ENCODE results near the gene PBX3. TPM values are rescaled to one million over a fixed set of nuclear protein-coding genes. Genes with fewer than 3 reads are reported as not detected.

Gene PBX3
- total RNA-seq, 2 experiments from 2014 or later = 40.8 to 54.6 TPM

GRCh38 chr9:125966959-125967711 is 220.0 kb downstream of the PBX3 start:
- Histone ChIP-seq H3K27ac (ENCODE audit: low read depth, low read length, poor library complexity, severe bottlenecking) (no peak overlapping the region), H3K4me3 (ENCODE audit: low read depth, low read length, poor library complexity, severe bottlenecking) (no peak overlapping the region), H3K9me2 (ENCODE audit: insufficient read depth, low read length) (no peaks in the 10 kb centered on the region), H3K4me1 (ENCODE audit: insufficient read depth, low read length, poor library complexity, severe bottlenecking) (peaks cover 5% of the 10 kb centered on the region), H3K9me3 (ENCODE audit: low read length) (no peaks in the 10 kb centered on the region), H3K36me3 (ENCODE audit: insufficient read depth, low read length) (no peaks in the 10 kb centered on the region), H3K4me2 (ENCODE audit: low read length) (no peak overlapping the region), H2AFZ (ENCODE audit: low read length) (no peak overlapping the region), H4K20me1 (ENCODE audit: insufficient read depth, low read length) (no peaks in the 10 kb centered on the region), H3K79me2 (ENCODE audit: insufficient read depth, low read depth, low read length) (no peaks in the 10 kb centered on the region)
- intact Hi-C loops (cut with micrococcal nuclease; ENCODE audit: unreplicated experiment) = no loop called here
- POLR2A ChIA-PET = interaction anchor here (0.6 to 0.7 kb wide), 2 partner anchors 61 to 739 kb away, joined by 3 to 4 read pairs; no protein-coding TSS in a partner anchor
- DNase-seq (ENCODE audit: low spot score) = no peak
- TF ChIP-seq CTCF (conservative IDR thresholded peaks at IDR 0.05; ENCODE audit: low read length) = no peak
- no peak for TF ChIP-seq EZH2phosphoT487 (IDR thresholded peaks at IDR 0.05; ENCODE audit: borderline replicate concordance, low read depth, low read length)
- BruUV-seq (replicated peaks) = no TSS peak
- CTCF ChIA-PET (ENCODE audit: unreplicated experiment) = no interaction called here

- Histone ChIP-seq H3K36me3 (ENCODE audit: insufficient read depth, low read length) (no peaks in the 10 kb centered on the region), H3K79me2 (ENCODE audit: insufficient read depth, low read depth, low read length) (no peaks in the 10 kb centered on the region), H3K4me1 (ENCODE audit: insufficient read depth, low read length, poor library complexity, severe bottlenecking) (peaks cover 2% of the 10 kb centered on the region), H3K4me2 (ENCODE audit: low read length) (no peak overlapping the region), H3K9me3 (ENCODE audit: low read length) (no peaks in the 10 kb centered on the region), H3K4me3 (ENCODE audit: low read depth, low read length, poor library complexity, severe bottlenecking) (no peak overlapping the region), H2AFZ (ENCODE audit: low read length) (no peak overlapping the region), H3K27ac (ENCODE audit: low read depth, low read length, poor library complexity, severe bottlenecking) (no peak overlapping the region), H3K9me2 (ENCODE audit: insufficient read depth, low read length) (no peaks in the 10 kb centered on the region), H4K20me1 (ENCODE audit: insufficient read depth, low read length) (no peaks in the 10 kb centered on the region)
- no TSS peak for BruUV-seq (replicated peaks)
- DNase-seq (ENCODE audit: low spot score) = no peak
- CTCF ChIA-PET (ENCODE audit: unreplicated experiment) = no interaction called here
- POLR2A ChIA-PET = interaction anchor here (0.6 kb wide), 1 partner anchor 180 kb away, joined by 3 read pairs; no protein-coding TSS in a partner anchor
- intact Hi-C loops (cut with micrococcal nuclease; ENCODE audit: unreplicated experiment) = no loop called here
- no peak for TF ChIP-seq EZH2phosphoT487 (IDR thresholded peaks at IDR 0.05; ENCODE audit: borderline replicate concordance, low read depth, low read length)
- TF ChIP-seq CTCF (conservative IDR thresholded peaks at IDR 0.05; ENCODE audit: low read length) = no peak
Observed at GRCh38 chr9:125968714-125969374, 221.7 kb downstream of the PBX3 start.

DNA sequence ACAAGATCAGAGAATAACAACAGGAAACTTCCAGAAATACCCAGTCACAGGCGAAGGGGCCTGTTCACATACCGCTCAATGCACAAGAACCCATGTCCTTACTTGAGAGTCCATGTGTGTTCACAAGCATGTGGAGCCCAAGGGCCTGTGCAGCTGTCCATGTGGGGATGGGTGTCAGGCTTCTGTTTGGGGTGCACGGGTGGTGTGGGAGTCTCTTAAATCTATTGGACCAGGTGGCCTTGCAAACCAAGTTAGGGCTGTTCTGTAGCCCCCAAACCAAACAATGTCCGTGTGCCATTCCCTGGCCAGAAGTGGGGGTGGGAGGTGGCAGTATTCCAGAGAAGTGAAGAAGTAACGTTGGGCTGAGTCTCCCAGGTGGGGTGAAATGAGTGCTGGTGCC is 222.3 kb downstream of the PBX3 start:
- Histone ChIP-seq H3K4me1 (ENCODE audit: insufficient read depth, low read length, poor library complexity, severe bottlenecking) (no peaks in the 10 kb centered on the region), H3K27ac (ENCODE audit: low read depth, low read length, poor library complexity, severe bottlenecking) (no peak overlapping the region), H3K4me3 (ENCODE audit: low read depth, low read length, poor library complexity, severe bottlenecking) (no peak overlapping the region), H3K9me2 (ENCODE audit: insufficient read depth, low read length) (no peaks in the 10 kb centered on the region), H2AFZ (ENCODE audit: low read length) (no peak overlapping the region), H3K9me3 (ENCODE audit: low read length) (no peaks in the 10 kb centered on the region), H3K4me2 (ENCODE audit: low read length) (no peak overlapping the region), H3K79me2 (ENCODE audit: insufficient read depth, low read depth, low read length) (no peaks in the 10 kb centered on the region), H3K36me3 (ENCODE audit: insufficient read depth, low read length) (no peaks in the 10 kb centered on the region), H4K20me1 (ENCODE audit: insufficient read depth, low read length) (no peaks in the 10 kb centered on the region)
- no TSS peak for BruUV-seq (replicated peaks)
- no peak for TF ChIP-seq EZH2phosphoT487 (IDR thresholded peaks at IDR 0.05; ENCODE audit: borderline replicate concordance, low read depth, low read length)
- TF ChIP-seq CTCF (conservative IDR thresholded peaks at IDR 0.05; ENCODE audit: low read length) = no peak
- intact Hi-C loops (cut with micrococcal nuclease; ENCODE audit: unreplicated experiment) = no loop called here
- ChIA-PET POLR2A (interaction anchor here (0.6 kb wide), 1 partner anchor 180 kb away, joined by 3 read pairs; no protein-coding TSS in a partner anchor), CTCF (ENCODE audit: unreplicated experiment) (no interaction called here)
- DNase-seq (ENCODE audit: low spot score) = no peak

Measured in OCI-LY7 (cell line).